ENCODE data around the gene OOEP.

DNA sequence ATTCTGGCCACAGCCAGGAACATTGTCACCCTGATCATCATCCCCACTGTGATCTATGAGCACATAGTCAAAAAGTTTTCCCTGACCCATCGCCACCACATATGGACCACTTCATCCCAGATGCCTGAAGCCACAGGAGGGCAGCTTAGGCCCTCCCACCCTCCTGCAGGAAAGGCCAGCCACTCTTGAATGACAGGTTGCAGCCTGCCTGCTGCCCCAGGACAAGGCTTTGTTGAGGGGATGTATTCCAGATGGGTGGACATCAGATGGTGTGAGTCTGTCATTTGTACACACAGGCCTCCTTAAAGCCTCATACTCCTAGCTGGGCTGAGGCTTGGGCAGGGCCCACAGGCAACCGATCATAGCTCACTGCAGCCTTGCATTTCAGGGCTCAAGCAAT is 46.4 kb downstream of the OOEP start:
- TF ChIP-seq, protein P1, sequence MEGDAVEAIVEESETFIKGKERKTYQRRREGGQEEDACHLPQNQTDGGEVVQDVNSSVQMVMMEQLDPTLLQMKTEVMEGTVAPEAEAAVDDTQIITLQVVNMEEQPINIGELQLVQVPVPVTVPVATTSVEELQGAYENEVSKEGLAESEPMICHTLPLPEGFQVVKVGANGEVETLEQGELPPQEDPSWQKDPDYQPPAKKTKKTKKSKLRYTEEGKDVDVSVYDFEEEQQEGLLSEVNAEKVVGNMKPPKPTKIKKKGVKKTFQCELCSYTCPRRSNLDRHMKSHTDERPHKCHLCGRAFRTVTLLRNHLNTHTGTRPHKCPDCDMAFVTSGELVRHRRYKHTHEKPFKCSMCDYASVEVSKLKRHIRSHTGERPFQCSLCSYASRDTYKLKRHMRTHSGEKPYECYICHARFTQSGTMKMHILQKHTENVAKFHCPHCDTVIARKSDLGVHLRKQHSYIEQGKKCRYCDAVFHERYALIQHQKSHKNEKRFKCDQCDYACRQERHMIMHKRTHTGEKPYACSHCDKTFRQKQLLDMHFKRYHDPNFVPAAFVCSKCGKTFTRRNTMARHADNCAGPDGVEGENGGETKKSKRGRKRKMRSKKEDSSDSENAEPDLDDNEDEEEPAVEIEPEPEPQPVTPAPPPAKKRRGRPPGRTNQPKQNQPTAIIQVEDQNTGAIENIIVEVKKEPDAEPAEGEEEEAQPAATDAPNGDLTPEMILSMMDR (conservative IDR thresholded peaks at IDR 0.05): no peak
- no peak for TF ChIP-seq ZFX (IDR thresholded peaks at IDR 0.05)
